ENCODE results near the gene CHPF2. TPM values are rescaled to one million over a fixed set of nuclear protein-coding genes. Genes with fewer than 3 reads are reported as not detected.

The CHPF2 gene
- total RNA-seq, 3 donors from 2014 or later = 38.3 to 52.2 (median 41.5) TPM

DNA sequence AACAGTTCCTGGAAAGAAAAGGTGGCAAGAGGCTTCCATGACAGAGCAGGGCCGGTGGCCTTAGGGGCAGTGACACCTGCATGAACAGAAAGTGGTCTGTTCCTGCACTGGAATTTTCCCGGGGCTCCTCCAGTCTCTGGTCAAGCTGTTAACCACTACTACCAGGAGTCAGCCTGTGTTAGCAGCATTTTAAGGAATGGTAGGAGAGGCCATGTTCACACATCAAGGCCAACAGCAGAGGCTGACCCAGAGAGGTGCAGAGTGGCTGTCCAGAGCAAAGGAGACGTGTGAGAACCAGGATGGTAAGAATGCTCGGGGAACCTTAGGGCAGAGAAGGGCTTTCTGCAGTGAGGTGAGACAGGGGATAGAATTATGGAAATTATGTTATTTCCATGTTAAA, 30.5 kb upstream of the CHPF2 start:
- H3K4me3 ChIP-seq = no peak overlapping the region
- DNase-seq (no peak), ATAC-seq (no peak)
- TF ChIP-seq, protein P1, sequence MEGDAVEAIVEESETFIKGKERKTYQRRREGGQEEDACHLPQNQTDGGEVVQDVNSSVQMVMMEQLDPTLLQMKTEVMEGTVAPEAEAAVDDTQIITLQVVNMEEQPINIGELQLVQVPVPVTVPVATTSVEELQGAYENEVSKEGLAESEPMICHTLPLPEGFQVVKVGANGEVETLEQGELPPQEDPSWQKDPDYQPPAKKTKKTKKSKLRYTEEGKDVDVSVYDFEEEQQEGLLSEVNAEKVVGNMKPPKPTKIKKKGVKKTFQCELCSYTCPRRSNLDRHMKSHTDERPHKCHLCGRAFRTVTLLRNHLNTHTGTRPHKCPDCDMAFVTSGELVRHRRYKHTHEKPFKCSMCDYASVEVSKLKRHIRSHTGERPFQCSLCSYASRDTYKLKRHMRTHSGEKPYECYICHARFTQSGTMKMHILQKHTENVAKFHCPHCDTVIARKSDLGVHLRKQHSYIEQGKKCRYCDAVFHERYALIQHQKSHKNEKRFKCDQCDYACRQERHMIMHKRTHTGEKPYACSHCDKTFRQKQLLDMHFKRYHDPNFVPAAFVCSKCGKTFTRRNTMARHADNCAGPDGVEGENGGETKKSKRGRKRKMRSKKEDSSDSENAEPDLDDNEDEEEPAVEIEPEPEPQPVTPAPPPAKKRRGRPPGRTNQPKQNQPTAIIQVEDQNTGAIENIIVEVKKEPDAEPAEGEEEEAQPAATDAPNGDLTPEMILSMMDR (IDR thresholded peaks at IDR 0.05) = no peak
- no peaks in the 10 kb centered on the region for H3K36me3 ChIP-seq (ENCODE audit: low read depth)
- no peaks in the 10 kb centered on the region for H3K9me3 ChIP-seq
- no peaks in the 10 kb centered on the region for H3K4me1 ChIP-seq (ENCODE audit: low read depth)
- intact Hi-C loops (cut with DNase I, micrococcal nuclease) = no loop called here

DNA sequence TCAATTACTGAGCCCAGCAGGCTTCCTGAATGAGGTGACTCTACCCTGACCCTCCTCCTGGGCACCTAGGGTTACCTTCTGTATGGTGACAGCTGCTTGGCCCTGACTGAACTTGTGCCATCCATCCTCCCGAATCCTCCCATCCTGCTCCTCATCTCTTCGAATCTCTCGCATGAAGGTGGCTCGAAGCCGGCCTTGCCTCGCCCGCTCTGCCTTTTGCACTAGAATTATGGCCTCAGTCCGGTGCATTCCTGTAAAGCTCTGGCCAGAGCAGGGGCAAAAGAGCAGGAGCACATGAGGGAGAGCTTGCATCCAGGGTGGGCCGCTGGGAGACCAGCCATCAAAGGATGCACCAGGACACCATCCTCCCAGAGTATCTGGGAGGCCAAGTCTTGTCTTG, 29.4 kb upstream of the CHPF2 start:
- TF ChIP-seq, protein P1 (IDR thresholded peaks at IDR 0.05) = no peak
- intact Hi-C loops (cut with DNase I, micrococcal nuclease) = no loop called here
- Histone ChIP-seq H3K4me3 (no peak overlapping the region), H3K9me3 (no peaks in the 10 kb centered on the region), H3K4me1 (ENCODE audit: low read depth) (no peaks in the 10 kb centered on the region), H3K36me3 (ENCODE audit: low read depth) (no peaks in the 10 kb centered on the region)
- no peak for ATAC-seq
- no peak for DNase-seq

DNA sequence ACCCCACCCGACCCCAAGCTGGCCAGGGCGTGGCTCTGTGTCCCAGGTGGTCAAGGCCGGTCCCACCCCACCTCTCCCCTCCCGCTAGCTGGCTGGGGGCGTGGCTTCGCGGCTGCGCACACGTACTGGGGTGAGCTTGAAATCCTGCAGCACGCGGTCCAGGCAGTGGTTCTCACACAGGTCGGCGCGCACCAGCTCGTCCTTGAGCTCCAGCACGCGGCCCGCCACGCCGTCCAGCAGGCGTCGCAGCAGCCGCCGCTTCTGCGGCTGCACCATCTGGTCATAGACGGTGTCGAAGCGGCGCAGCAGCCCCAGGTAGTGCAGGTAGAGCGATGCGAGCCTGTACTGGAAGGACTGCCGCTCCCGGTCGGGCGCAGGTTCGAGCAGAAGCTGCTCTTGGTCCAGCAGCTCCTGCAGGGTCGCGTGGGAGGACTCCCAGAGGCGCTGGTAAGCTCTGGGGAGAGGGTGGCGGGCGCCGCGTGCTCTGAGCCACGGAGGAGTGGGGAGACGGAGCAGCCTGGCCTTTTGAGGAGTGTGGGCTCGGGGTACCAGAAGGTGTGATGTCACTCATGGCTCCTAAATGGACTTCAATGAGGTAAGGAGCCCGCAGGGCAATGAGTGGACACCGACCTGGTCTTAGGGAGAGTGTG, 27.8 kb upstream of the CHPF2 start:
- TF ChIP-seq, protein P1 (IDR thresholded peaks at IDR 0.05) = no peak
- H3K4me1 ChIP-seq (ENCODE audit: low read depth) = no peaks in the 10 kb centered on the region
- H3K36me3 ChIP-seq (ENCODE audit: low read depth) = no peaks in the 10 kb centered on the region
- H3K4me3 ChIP-seq = no peak overlapping the region
- H3K9me3 ChIP-seq = no peaks in the 10 kb centered on the region
- ATAC-seq (peak; percentile 38), DNase-seq (no peak)
- intact Hi-C loops (cut with DNase I, micrococcal nuclease) = no loop called here

DNA sequence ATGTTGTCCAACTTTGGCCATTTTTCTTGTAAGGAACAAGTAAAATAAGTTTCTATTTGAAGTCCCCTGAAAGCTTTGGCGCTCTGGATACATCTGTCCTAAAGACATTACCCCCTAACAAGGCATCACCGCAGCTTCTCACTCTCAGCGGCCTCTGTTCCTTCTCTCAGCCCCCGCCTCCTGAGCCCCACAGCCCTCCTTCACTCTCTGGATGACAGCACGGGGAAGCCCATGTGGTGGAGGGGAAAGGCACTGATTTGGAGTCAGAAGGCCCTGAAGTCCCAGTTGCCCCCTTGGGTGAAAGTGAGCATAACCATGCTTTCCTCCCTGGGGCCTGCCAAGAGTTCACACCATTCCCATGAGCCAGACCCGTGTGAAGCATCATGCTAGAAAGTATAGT, 26.6 kb upstream of the CHPF2 start:
- Histone ChIP-seq H3K9me3 (no peaks in the 10 kb centered on the region), H3K4me3 (no peak overlapping the region), H3K36me3 (ENCODE audit: low read depth) (no peaks in the 10 kb centered on the region), H3K4me1 (ENCODE audit: low read depth) (no peaks in the 10 kb centered on the region)
- intact Hi-C loops (cut with DNase I, micrococcal nuclease) = no loop called here
- DNase-seq (no peak), ATAC-seq (no peak)
- TF ChIP-seq, protein P1 (IDR thresholded peaks at IDR 0.05) = no peak

DNA sequence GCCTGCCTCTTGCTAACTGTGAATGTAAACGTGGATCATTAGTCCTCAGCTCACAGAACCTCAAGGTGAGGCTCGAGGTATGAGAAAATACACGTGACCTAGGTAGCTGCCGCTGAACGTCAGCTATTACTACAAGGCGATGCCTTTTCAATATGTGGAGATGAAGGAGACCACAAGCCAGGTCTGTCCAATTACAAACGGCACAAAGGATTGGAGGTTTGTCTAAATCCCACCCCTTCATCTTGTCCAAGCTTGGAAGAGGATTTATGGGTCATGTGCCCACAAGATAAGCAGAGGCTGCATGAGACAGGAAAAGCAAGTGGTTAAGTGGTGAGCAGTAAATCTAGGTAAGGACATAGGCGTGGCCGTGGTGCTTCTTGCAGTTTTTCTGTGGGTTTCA, 25.4 kb upstream of the CHPF2 start:
- Histone ChIP-seq H3K4me1 (ENCODE audit: low read depth) (no peaks in the 10 kb centered on the region), H3K9me3 (no peaks in the 10 kb centered on the region), H3K36me3 (ENCODE audit: low read depth) (no peaks in the 10 kb centered on the region), H3K4me3 (no peak overlapping the region)
- TF ChIP-seq, protein P1 (IDR thresholded peaks at IDR 0.05) = no peak
- no peak for DNase-seq
- peak; percentile 55 for ATAC-seq
- intact Hi-C loops (cut with DNase I, micrococcal nuclease) = no loop called here

DNA sequence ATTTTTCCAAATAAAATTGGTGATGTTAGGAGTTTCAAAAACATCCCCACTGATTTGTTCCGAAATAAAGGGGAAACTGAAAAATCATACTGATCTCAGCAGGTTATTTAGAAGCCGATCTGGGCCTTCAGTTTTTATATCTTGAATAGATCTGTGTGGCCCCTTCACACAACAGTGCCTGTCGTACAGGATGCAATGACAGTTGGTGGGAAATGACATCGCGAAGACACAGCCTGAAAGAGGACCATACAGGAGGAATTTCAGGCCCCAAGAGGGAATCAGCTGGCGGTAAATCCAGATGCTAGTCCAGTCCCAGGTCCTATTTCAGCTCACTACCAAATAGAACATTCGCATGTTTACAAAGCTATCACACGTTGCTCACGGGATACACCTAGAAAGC, 25.0 kb upstream of the CHPF2 start:
- ATAC-seq (no peak), DNase-seq (no peak)
- no peaks in the 10 kb centered on the region for H3K4me1 ChIP-seq (ENCODE audit: low read depth)
- TF ChIP-seq, protein P1 (IDR thresholded peaks at IDR 0.05) = no peak
- H3K9me3 ChIP-seq = no peaks in the 10 kb centered on the region
- H3K36me3 ChIP-seq (ENCODE audit: low read depth) = no peaks in the 10 kb centered on the region
- intact Hi-C loops (cut with DNase I, micrococcal nuclease) = no loop called here
- H3K4me3 ChIP-seq = no peak overlapping the region

Measured in mucosa of descending colon (tissue), 3 donors.